Measurements from ENCODE around the gene C16orf86. TPM values are rescaled to one million over a fixed set of nuclear protein-coding genes. Genes with fewer than 3 reads are reported as not detected.
A peak's percentile ranks its signal among the peaks of the same experiment; 100 is the strongest.

C16orf86 gene, protein sequence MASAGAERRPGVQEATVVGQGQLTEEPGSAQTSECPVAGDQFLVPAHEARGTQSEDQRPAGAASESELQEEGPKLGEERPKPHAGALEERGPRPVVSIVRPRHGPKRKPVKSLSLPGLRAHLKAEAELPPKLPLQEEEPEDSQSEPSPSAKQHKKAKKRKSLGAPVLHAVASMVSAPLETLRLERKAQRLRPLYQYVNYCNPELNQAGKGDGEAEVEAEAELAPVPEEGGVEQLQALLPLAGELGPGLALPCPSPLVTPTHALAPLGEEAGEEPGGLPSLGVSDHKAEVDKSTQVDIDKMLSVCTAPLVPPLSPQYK
- total RNA-seq = under 1 TPM; 0.35 to 0.63 (median 0.46) TPM

DNA sequence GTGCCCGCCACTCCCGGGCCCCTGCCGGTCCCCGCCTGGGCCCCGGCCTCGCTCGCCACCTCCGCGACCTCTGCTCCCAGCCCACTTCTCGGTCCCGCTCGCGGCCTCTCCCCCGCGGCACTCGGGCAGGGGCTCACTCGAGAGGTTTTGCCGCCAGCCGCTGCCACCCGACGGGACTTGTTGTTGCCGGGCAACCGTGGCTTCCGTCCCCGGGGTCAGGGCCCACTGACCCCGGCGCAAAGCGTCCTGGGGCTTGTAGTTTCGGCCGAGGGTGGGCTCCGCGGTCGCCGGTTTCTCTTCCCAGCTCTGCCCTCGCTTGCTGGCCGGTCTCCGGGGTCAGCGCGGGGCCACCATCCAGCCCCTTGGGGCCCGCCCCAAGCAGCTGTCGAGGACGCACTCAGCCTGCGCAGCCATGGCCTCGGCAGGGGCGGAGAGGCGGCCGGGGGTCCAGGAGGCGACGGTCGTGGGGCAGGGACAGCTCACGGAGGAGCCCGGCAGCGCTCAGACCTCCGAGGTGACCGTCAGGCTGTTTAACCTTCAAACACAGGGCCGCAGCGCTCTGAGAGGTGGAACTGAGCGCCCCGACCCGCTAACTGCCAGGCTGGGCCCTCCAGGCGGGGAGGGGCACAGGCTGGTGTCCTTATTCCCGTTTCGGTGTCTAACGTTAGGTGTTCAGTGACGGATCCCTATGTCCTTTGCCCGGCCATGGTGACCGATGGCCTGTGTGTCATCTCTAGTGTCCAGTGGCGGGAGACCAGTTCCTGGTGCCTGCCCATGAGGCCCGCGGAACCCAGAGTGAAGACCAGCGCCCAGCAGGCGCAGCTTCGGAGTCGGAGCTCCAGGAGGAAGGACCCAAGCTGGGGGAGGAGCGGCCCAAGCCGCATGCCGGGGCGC lies at the start of gene C16orf86, which contains the start of gene ENKD1:
C16orf86 (plus strand) TSS at position 256 of the 894 bp plus-strand sequence; CDS start at position 413, 157 bp downstream.
ENKD1 (minus strand) TSS at position 192 of the 894 bp plus-strand sequence. CDS start 308 bp downstream, outside the sequence.
- peak; percentile 73 to 80 for ATAC-seq

DNA sequence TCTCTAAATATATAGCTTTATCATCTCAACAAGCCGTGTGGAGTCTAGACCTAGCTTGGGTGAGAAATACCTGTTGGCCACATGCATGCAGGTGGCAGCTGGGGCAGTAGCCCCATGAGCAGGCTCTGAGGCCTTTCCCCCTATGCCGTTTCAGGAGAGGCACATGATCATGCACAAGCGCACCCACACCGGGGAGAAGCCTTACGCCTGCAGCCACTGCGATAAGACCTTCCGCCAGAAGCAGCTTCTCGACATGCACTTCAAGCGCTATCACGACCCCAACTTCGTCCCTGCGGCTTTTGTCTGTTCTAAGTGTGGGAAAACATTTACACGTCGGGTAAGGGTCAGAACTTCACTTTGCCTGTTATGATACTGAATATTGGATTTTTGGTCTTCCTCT lies 38.4 kb upstream of the C16orf86 start:
- ATAC-seq (no peak), DNase-seq (no peak)
- Mint-ChIP-seq H3K4me1 (ENCODE audit: low read depth) (no peaks in the 10 kb centered on the region), H3K4me3 (no peak overlapping the region), H3K36me3 (ENCODE audit: insufficient read depth) (peaks cover 31% of the 10 kb centered on the region), H3K9me3 (no peaks in the 10 kb centered on the region), H3K27me3 (ENCODE audit: low read depth) (no peaks in the 10 kb centered on the region)

More for the DNA sequence above, at the start of gene C16orf86, which contains the start of gene ENKD1:
- peaks cover 18% of the 10 kb centered on the region for H3K4me1 Mint-ChIP-seq (ENCODE audit: low read depth)
- peaks cover 2% of the 10 kb centered on the region for H3K36me3 Mint-ChIP-seq (ENCODE audit: insufficient read depth)
- no peaks in the 10 kb centered on the region for H3K27me3 Mint-ChIP-seq (ENCODE audit: low read depth)
- H3K9me3 Mint-ChIP-seq = no peaks in the 10 kb centered on the region
- peak within 1 kb of the TSS; percentile 82 for H3K4me3 Mint-ChIP-seq
- peak; percentile 74 for DNase-seq

DNA sequence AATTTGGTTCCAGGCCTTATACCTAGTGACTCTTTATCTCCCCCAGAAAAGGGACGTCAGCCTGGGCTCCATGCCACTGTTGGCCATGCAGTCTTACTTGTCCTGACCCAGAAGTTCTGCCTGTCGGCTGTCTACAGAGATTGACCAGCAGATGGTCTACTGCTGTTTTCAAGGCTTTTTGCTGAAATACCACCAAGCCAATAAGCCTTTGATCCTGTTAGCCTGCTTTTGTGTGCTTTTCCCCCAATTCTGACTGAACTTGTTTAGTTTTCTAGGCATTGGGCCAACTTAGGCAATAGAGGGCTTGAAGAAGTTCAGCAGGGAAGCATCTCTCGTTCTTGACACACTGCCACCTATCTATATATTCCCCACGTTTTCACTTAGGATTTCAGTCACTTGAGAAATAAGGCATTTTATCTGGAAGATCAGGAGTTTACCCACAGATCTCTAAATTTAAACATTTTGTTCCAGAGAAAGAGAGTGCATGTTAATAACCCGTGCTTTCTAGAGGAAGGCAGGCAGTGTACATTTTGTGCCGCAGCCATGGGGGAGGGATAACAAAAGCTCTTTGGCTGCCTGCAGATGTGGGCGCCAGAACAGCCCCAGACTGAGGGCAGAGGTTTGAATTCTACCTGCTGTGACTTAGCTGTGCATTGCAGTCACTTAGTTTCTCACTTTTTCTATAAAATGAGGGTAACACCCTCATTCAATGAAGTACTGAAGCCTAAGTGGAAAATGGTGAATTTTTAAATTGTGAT lies 34.0 kb upstream of the C16orf86 start:
- H3K27me3 Mint-ChIP-seq (ENCODE audit: low read depth) = no peaks in the 10 kb centered on the region
- peaks cover 27% of the 10 kb centered on the region for H3K36me3 Mint-ChIP-seq (ENCODE audit: insufficient read depth)
- H3K4me1 Mint-ChIP-seq (ENCODE audit: low read depth) = no peaks in the 10 kb centered on the region
- no peak overlapping the region for H3K4me3 Mint-ChIP-seq
- no peaks in the 10 kb centered on the region for H3K9me3 Mint-ChIP-seq
- DNase-seq (no peak), ATAC-seq (no peak)

DNA sequence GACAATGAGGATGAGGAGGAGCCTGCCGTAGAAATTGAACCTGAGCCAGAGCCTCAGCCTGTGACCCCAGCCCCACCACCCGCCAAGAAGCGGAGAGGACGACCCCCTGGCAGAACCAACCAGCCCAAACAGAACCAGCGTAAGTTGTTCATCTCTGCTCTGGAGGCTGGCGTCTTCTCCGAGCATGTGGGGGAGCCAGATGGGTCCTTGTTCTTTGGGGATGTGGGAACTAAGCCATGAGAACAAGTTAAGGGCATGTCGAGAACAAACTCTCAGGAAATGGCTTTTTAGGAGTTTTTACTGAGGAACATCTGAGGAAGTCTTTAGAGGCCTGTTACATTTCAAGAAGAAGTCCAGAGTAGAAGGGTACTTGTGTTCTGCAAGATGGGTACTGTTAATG lies 29.9 kb upstream of the C16orf86 start:
- no peaks in the 10 kb centered on the region for H3K9me3 Mint-ChIP-seq
- no peaks in the 10 kb centered on the region for H3K27me3 Mint-ChIP-seq (ENCODE audit: low read depth)
- DNase-seq (no peak), ATAC-seq (no peak)
- H3K36me3 Mint-ChIP-seq (ENCODE audit: insufficient read depth) = peaks cover 16% of the 10 kb centered on the region
- no peak overlapping the region for H3K4me3 Mint-ChIP-seq
- no peaks in the 10 kb centered on the region for H3K4me1 Mint-ChIP-seq (ENCODE audit: low read depth)

DNA sequence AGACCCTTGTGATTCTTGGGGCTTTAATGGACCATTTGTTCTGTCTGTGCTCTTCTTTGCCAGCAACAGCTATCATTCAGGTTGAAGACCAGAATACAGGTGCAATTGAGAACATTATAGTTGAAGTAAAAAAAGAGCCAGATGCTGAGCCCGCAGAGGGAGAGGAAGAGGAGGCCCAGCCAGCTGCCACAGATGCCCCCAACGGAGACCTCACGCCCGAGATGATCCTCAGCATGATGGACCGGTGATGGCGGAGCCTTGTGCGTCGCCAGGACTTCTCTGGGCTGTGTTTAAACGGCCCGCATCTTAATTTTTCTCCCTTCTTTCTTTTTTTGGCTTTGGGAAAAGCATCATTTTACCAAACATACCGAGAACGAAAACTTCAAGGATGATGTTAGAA lies 29.0 kb upstream of the C16orf86 start:
- H3K9me3 Mint-ChIP-seq = no peaks in the 10 kb centered on the region
- H3K27me3 Mint-ChIP-seq (ENCODE audit: low read depth) = no peaks in the 10 kb centered on the region
- ATAC-seq (no peak), DNase-seq (no peak)
- H3K4me3 Mint-ChIP-seq = no peak overlapping the region
- H3K4me1 Mint-ChIP-seq (ENCODE audit: low read depth) = no peaks in the 10 kb centered on the region
- H3K36me3 Mint-ChIP-seq (ENCODE audit: insufficient read depth) = peaks cover 14% of the 10 kb centered on the region

DNA sequence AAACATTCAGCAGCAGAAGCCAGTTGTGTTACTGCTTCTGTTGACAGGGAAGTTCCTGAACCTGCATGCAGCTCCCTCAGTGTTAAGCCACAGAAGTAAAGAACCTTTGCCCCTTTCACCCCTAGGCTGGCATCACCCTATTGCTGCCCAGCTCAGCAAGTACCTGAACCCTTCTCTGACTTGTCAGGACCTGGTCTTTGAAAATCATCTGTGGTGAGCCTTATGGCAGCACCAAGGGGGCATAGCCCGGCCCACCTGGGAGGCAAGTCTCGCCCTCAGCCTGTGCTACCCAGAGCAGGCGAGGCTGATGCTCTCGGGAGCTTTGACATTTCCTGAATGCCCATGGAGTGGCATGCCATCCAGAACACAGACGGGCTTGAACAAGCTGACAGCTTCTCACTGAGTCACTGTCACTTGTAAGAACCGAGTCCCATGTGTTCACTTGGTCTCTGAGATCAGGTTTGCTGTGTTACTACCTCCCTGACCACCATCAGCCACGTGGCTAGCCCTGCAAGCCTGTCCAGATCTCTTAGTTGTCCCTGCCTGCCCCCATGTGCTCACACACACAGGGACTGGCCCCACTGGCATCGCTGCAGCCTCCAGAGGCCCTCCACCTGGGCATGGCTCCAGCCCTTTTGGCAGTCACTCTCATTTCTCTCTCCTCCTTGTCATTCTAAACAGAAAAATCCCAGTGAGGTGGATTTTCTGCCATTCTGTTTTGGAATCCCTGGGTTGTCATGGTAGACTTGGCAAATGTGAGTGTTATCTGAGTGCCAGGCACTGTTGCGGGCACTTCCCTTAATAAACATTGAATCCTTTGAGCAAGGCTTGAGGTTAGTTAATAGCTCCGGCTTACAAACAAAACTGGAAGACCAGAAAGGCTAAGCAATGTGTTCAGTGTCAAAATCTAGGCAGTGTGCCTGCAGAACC lies 24.6 kb upstream of the C16orf86 start:
- DNase-seq (no peak), ATAC-seq (no peak)
- no peak overlapping the region for H3K4me3 Mint-ChIP-seq
- no peaks in the 10 kb centered on the region for H3K9me3 Mint-ChIP-seq
- H3K27me3 Mint-ChIP-seq (ENCODE audit: low read depth) = no peaks in the 10 kb centered on the region
- peaks cover 17% of the 10 kb centered on the region for H3K4me1 Mint-ChIP-seq (ENCODE audit: low read depth)
- peaks cover 6% of the 10 kb centered on the region for H3K36me3 Mint-ChIP-seq (ENCODE audit: insufficient read depth)

DNA sequence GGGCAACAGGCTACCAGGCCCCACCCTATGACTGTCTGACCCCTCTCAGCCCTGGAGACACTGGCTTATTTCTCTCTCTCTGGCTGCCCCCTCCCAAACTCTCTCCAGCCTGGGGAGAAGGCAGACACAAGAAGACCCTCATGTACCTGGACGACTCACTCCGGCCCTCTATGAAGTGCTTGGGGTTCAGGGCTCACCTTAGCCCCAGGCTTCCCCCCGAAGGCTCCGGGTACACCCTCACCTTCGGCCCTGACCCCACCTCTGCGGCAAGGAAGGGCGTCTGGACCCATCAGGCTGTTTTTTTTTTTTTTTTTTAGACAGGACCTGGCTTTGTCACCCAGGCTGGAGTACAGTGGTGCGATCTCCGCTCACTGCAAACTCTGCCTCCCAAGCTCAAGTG lies 22.6 kb upstream of the C16orf86 start:
- ATAC-seq (no peak), DNase-seq (no peak)
- Mint-ChIP-seq H3K4me1 (ENCODE audit: low read depth) (peaks cover 17% of the 10 kb centered on the region), H3K27me3 (ENCODE audit: low read depth) (no peaks in the 10 kb centered on the region), H3K4me3 (peak overlapping the region; percentile 75), H3K36me3 (ENCODE audit: insufficient read depth) (peaks cover under 1% of the 10 kb centered on the region), H3K9me3 (no peaks in the 10 kb centered on the region)

DNA sequence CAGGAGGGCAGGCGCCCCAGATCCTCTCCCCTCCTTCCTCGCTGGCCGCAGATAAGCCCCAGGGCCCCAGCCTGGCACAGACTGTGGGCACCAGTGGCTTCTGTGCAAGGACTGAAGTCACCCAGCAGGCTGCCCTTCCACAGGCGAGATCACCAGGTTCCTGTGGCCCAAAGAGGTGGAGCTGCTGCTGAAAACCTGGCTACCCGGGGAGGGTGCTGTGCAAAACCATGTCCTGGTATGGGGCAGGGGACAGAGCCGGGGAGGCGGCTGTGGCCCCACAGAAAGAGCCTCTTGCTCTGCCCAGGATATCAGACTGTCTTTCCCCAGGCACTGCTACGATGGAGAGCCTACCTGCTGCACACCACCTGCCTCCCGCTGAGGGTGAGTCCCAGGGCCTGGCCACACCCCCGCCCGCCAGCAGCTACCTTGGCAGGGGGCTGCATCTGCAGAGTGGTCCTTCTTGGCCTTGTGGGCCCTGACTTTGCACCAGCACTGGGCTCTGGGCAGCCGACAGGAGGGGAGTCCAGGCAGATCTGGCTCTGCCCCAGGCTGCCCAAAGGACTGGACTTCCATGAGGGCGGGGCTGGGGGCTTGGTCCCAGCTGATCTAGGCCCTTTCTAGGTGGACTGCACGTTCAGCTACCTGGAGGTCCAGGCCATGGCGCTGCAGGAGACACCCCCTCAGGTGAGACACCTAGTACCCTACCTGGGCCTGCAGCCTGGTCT lies 21.1 kb upstream of the C16orf86 start:
- DNase-seq (no peak), ATAC-seq (peak in 1 of 2 donors; percentile 30)
- peak overlapping the region; percentile 84 for H3K4me3 Mint-ChIP-seq
- no peaks in the 10 kb centered on the region for H3K9me3 Mint-ChIP-seq
- H3K27me3 Mint-ChIP-seq (ENCODE audit: low read depth) = no peaks in the 10 kb centered on the region
- H3K36me3 Mint-ChIP-seq (ENCODE audit: insufficient read depth) = peaks cover 5% of the 10 kb centered on the region
- peaks cover 21% of the 10 kb centered on the region for H3K4me1 Mint-ChIP-seq (ENCODE audit: low read depth)

DNA sequence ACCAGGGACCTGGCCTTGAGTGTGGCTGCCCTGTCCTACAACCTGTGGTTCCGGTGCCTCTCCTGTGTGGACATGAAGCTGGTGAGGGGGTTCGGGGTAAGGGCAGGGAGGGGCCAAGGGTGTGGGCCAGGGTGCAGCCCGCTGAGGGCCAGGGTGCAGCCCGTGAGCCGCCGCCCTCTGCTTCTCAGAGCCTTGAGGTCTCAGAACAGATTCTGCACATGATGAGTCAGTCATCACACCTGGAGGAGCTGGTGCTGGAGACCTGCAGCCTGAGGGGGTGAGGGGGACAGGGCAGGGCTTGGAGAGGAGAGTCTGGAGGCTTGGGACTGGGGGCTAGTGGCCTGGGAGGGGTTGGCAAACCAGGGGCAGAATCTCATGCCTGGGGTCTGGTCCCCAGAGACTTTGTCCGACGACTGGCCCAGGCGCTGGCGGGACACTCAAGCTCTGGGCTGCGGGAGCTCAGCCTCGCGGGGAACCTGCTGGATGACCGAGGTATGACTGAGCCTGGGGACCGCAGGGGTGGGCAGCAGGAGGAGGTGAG lies 19.4 kb upstream of the C16orf86 start:
- Mint-ChIP-seq H3K4me3 (no peak overlapping the region), H3K36me3 (ENCODE audit: insufficient read depth) (peaks cover 16% of the 10 kb centered on the region), H3K9me3 (no peaks in the 10 kb centered on the region), H3K4me1 (ENCODE audit: low read depth) (peaks cover 23% of the 10 kb centered on the region), H3K27me3 (ENCODE audit: low read depth) (no peaks in the 10 kb centered on the region)
- DNase-seq = no peak
- no peak for ATAC-seq

DNA sequence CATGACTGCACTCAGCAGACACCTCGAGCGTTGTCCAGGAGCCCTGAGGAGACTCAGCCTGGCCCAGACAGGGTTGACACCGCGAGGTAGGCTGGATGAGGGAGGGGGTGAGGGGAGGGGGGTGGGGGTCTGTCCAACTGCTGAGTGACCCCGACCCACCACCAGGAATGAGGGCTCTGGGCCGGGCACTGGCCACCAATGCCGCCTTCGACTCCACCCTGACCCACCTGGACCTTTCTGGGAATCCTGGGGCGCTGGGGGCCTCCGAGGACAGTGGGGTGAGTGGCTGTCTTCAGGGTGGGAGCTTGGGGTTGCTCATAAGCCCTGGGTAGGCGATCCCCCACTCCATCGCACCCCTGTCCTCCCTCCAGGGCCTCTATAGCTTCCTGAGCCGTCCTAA lies 18.9 kb upstream of the C16orf86 start:
- no peaks in the 10 kb centered on the region for H3K9me3 Mint-ChIP-seq
- DNase-seq = no peak
- H3K4me3 Mint-ChIP-seq = no peak overlapping the region
- ATAC-seq = no peak
- peaks cover 16% of the 10 kb centered on the region for H3K36me3 Mint-ChIP-seq (ENCODE audit: insufficient read depth)
- no peaks in the 10 kb centered on the region for H3K27me3 Mint-ChIP-seq (ENCODE audit: low read depth)
- peaks cover 23% of the 10 kb centered on the region for H3K4me1 Mint-ChIP-seq (ENCODE audit: low read depth)

DNA sequence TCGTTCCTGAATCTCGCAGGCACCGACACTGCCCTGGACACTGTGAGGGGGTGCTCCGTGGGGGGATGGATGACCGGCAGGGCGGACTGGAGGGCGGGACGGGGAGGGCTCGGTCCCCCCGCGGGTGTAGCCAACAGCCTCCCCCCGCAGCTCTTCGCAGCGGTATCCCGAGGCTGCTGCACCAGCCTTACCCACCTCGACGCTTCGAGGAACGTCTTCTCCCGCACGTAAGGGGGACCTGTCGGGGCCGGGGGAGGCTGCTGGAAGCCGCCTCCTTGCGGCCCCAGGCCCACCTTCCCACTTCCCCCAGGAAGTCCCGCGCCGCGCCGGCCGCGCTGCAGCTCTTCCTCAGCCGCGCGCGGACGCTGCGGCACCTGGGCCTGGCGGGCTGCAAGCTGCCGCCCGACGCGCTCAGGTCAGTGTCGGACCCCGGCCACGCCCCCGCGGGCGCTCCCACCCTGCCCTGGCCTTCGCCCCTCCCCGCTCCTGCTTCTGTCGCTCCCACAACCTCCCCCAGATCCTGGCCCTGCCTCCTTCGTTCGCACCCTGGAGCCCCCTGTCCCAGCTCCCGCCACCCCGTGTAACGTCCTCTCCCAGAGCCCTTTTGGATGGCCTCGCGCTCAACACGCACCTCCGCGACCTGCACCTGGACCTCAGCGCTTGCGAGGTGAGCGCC lies 18.4 kb upstream of the C16orf86 start:
- peaks cover 16% of the 10 kb centered on the region for H3K36me3 Mint-ChIP-seq (ENCODE audit: insufficient read depth)
- DNase-seq = no peak
- H3K4me1 Mint-ChIP-seq (ENCODE audit: low read depth) = peaks cover 23% of the 10 kb centered on the region
- no peaks in the 10 kb centered on the region for H3K27me3 Mint-ChIP-seq (ENCODE audit: low read depth)
- no peak for ATAC-seq
- no peak overlapping the region for H3K4me3 Mint-ChIP-seq
- H3K9me3 Mint-ChIP-seq = no peaks in the 10 kb centered on the region

DNA sequence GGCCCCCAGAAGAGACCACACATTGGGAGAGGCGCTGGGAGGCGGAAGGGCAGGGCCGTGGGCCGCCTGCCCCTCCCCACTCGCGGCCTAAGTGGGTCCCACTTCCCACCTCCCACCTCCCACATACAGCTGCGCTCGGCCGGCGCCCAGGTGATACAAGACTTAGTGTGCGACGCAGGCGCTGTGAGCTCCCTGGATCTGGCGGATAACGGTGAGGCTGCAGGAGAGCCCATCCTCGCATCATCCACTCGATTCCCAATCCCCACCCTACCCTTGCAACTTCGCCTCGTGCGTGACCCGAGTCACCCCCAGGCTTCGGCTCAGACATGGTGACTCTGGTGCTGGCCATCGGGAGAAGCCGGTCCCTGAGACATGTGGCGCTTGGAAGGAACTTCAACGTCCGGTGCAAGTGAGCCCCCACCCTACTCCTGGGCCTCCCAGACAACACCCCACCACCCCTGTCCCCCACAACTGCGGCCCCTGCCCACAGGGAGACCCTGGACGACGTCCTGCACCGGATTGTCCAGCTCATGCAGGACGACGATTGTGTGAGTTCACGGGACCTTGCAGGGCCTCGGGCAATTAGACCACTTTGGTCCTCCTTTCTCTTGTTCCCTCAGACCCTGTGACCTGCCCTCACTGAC lies 17.7 kb upstream of the C16orf86 start:
- peaks cover 23% of the 10 kb centered on the region for H3K4me1 Mint-ChIP-seq (ENCODE audit: low read depth)
- H3K36me3 Mint-ChIP-seq (ENCODE audit: insufficient read depth) = peaks cover 16% of the 10 kb centered on the region
- no peaks in the 10 kb centered on the region for H3K27me3 Mint-ChIP-seq (ENCODE audit: low read depth)
- H3K4me3 Mint-ChIP-seq = no peak overlapping the region
- no peaks in the 10 kb centered on the region for H3K9me3 Mint-ChIP-seq
- no peak for DNase-seq
- ATAC-seq = no peak

Measured in activated T-cell treated with anti-CD3 and anti-CD28 coated beads, Interleukin-2, amount 50 U/mL, for 4 hours (primary cell).